Kidney epithelial cell (primary cell): ENCODE measurements around the gene ABCC6. TPM values are rescaled to one million over a fixed set of nuclear protein-coding genes. Genes with fewer than 3 reads are reported as not detected.

ENCODE experiments used
- DNase-seq: peaks from one replicate; pipeline ENCODE4 v3.0.0-alpha.2; 2010; ENCODE audit warnings: low read depth
- H3K27me3 ChIP-seq: 2 replicates; pipeline ENCODE4 v1.6.0; 2011; ENCODE audit warnings: low read length; ENCODE audit not compliant: control insufficient read depth, insufficient read depth
- H3K36me3 ChIP-seq: 2 replicates; pipeline ENCODE4 v1.5.1; 2011; ENCODE audit warnings: low read length; ENCODE audit not compliant: control insufficient read depth, insufficient read depth
- H3K4me3 ChIP-seq: 2 replicates; pipeline ENCODE4 v1.5.1; 2011; ENCODE audit warnings: low read depth, mild to moderate bottlenecking, control low read depth, low read length
- total RNA-seq: library from RNA; depleted of rRNA; stranded (reverse); fragments of >200 nt; gene quantifications from 2 replicates; pipeline ENCODE4 v1.2.3, GENCODE V29; 2015
- TF ChIP-seq, protein P1 (sequence below): IDR thresholded peaks from 2 replicates; pipeline ENCODE4 v1.5.1; 2011; ENCODE audit warnings: mild to moderate bottlenecking, moderate library complexity, low read length, control low read depth, inconsistent platforms; ENCODE audit not compliant: insufficient read depth, poor library complexity, severe bottlenecking

ABCC6 gene
- total RNA-seq, 1 donor from 2014 or later: 1.5 TPM

- Histone ChIP-seq H3K36me3 (peaks cover 1% of the 10 kb centered on the region), H3K27me3 (no peaks in the 10 kb centered on the region), H3K4me3 (no peak overlapping the region)
- DNase-seq: no peak
- TF ChIP-seq, protein P1, sequence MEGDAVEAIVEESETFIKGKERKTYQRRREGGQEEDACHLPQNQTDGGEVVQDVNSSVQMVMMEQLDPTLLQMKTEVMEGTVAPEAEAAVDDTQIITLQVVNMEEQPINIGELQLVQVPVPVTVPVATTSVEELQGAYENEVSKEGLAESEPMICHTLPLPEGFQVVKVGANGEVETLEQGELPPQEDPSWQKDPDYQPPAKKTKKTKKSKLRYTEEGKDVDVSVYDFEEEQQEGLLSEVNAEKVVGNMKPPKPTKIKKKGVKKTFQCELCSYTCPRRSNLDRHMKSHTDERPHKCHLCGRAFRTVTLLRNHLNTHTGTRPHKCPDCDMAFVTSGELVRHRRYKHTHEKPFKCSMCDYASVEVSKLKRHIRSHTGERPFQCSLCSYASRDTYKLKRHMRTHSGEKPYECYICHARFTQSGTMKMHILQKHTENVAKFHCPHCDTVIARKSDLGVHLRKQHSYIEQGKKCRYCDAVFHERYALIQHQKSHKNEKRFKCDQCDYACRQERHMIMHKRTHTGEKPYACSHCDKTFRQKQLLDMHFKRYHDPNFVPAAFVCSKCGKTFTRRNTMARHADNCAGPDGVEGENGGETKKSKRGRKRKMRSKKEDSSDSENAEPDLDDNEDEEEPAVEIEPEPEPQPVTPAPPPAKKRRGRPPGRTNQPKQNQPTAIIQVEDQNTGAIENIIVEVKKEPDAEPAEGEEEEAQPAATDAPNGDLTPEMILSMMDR: no peak
Observed at GRCh38 chr16:16139806-16140205, 83.5 kb downstream of the ABCC6 start.

GRCh38 chr16:16139061-16139460 lies 84.2 kb downstream of the ABCC6 start:
- TF ChIP-seq, protein P1: no peak
- no peak overlapping the region for H3K4me3 ChIP-seq
- no peak for DNase-seq
- H3K36me3 ChIP-seq: peaks cover 2% of the 10 kb centered on the region
- no peaks in the 10 kb centered on the region for H3K27me3 ChIP-seq

DNA sequence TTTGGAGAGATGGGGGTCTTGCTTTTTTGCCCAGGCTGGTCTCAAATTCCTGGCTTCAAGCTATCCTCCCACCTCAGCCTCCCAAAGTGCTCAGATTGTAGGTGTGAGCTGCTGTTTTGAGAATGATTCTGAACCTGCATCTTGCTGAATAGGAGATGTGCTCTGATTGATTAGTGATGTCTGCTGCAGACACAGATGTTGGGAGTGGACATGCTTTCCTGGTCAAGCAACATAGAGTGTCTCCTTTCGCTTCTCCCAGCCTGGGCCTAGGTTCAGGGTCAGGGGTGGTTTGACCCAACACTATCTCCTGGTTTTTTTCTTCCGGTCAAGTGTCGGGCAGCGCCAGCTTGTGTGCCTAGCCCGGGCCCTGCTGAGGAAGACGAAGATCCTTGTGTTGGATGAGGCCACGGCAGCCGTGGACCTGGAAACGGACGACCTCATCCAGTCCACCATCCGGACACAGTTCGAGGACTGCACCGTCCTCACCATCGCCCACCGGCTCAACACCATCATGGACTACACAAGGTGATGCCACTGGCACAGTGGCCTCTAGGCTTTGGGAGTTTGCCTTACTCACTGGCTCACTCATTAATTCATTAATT lies 85.2 kb downstream of the ABCC6 start:
- H3K4me3 ChIP-seq: no peak overlapping the region
- H3K36me3 ChIP-seq: peaks cover 2% of the 10 kb centered on the region
- H3K27me3 ChIP-seq: no peaks in the 10 kb centered on the region
- no peak for DNase-seq
- TF ChIP-seq, protein P1: no peak

DNA sequence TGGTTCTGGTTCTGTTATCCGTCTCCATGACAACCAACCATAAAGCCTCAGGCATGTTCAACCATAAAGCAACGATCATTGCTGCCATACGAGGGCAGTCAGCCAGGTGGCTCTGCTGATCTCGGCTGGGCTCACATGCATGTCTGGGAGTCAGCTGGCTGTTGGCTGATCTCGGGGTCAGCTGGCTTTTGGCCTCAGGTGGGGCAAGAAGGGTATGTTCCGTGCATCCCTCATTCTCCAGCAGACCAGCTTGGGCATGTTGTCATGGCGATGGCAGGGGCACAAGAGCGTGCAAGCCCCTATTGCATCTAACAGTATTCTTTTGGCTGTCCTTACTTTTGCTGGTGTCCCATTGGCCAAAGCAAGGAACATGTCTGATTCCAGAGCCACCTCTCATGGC lies 86.2 kb downstream of the ABCC6 start:
- DNase-seq: no peak
- TF ChIP-seq, protein P1: no peak
- Histone ChIP-seq H3K36me3 (peaks cover 1% of the 10 kb centered on the region), H3K4me3 (no peak overlapping the region), H3K27me3 (no peaks in the 10 kb centered on the region)

- Histone ChIP-seq H3K27me3 (no peaks in the 10 kb centered on the region), H3K4me3 (no peak overlapping the region), H3K36me3 (peaks cover 1% of the 10 kb centered on the region)
- no peak for DNase-seq
- TF ChIP-seq, protein P1: no peak
Observed at GRCh38 chr16:16136588-16136987, 86.7 kb downstream of the ABCC6 start.
